T-helper 2 cell (primary cell): ENCODE data around the gene TMED8.
"Not testable (repeated sequence)": the region's sequence is repeated elsewhere in the genome, so short reads cannot be mapped to it uniquely, and the experiment has no call there.

ENCODE experiments used
- DNase-seq, 5 experiments: peaks; one replicate each; pipeline versions ENCODE4 v3.0.0 to v3.0.0-alpha.2; 2012 to 2022
- total RNA-seq, 2 donors: gene quantifications; one replicate each; lab custom pipeline; 2026; lab: John Stamatoyannopoulos, UW

Gene TMED8
- total RNA-seq: 30.4 to 32.4 reads per million in 2 donors

DNA sequence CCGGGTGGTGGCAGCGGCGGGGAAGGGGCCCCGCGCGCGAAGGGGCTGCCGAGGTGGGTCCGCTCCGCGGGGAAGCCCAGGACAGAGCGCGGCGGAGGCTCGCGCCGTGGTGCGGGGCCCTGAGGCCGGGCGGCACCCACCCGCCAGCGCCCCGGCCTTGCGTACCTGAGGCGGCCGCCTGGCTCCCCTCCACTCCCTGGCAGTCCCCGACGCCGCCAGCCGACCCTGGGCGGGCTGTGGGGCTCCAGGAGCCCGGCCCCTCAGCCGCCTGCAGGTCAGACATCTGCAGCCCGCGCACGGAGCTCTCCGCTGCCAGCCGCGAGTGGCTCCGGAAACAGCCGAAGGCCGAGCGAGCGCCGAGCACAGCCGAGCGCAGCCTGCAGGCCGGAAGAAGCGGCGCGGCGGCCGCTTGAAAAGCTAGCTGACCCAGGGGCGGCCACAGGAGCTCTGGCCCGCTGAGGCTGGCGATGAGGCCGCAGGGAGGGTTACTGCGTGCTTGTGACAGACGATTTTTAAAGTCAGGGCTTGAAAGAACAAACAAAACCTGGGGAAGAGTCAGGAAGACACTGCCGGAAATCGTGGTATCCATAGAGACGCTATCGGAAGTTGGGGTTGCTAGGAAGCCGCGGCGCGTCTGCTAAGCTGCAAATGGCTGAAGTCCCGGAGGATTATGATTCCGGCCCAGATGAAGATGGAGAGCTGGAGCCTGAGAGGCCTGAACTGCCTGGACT is at the start of gene TMED8, which contains the start of gene SAMD15:
TSS of gene TMED8 (minus strand) at position 324 of the 731 bp plus-strand sequence. CDS start at position 283, 41 bp downstream.
TSS of gene SAMD15 (plus strand) at position 609 of the 731 bp plus-strand sequence. CDS start at position 649, 40 bp downstream.
- DNase-seq: peak; percentile 67 to 85 (median 79)

DNA sequence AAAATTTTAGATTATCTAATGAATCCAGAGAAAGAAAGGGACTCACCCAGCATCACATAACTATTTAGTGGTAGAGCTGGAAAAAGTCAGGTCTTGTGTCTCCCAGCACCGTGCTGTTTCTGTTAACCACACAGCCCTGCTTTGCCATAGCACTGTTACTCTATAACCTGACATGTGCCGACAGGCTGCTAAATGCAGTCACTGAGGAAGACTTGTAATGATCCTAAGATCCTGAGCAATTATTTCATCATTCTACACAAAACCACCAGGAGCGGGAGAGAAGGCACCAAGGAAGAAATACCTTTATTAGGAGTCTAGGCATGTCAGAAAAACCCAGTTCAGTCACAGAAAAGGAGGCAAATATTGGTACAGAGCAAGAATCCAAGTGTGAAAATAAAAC is 49.5 kb upstream of the TMED8 start:
- DNase-seq: no peak

DNA sequence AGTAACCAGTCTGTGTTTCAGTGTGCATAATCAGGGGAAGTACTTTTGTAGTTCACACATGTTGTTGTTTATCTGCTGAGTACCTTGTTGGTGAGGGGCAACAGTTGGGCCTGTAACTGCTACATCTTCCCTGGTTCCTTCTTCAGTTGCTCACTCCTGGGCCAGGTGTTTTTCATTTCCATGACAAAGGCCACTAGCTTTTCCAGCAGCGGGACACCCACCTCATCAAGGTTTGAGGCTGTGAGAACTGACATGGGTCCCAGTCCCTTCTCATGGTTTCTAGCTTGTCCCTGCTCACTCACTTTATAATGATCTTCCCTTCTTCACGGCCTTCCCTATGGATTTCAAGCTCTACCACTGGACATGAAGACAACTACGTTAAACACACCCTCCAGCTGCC is 48.0 kb upstream of the TMED8 start:
- no peak for DNase-seq

- DNase-seq: no peak
Observed at GRCh38 chr14:77423423-77423822, 46.5 kb upstream of the TMED8 start, which contains the start of gene NOXRED1. TSS of gene NOXRED1 (minus strand) at chr14:77423523. CDS start at chr14:77422889, 634 bp downstream.

- DNase-seq: no peak
Observed at GRCh38 chr14:77421201-77421600, 44.3 kb upstream of the TMED8 start.

GRCh38 chr14:77416836-77417235 is 39.9 kb upstream of the TMED8 start:
- no peak for DNase-seq

DNA sequence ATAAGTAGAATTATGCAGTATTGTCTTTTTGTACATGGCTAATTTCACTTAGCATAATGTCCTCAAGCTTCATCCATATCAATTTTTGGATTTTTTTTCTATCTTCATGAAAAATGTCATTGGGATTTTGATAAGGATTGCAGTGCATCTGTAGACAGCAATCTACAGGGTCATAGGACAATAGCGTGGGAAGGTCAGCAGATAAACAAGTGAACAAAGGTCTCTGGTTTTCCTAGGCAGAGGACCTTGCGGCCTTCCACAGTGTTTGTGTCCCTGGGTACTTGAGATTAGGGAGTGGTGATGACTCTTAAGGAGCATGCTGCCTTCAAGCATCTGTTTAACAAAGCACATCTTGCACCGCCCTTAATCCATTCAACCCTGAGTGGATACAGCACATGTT is 39.2 kb upstream of the TMED8 start:
- not testable (repeated sequence) for DNase-seq

GRCh38 chr14:77415403-77416030 is 38.6 kb upstream of the TMED8 start:
- not testable (repeated sequence) for DNase-seq

DNA sequence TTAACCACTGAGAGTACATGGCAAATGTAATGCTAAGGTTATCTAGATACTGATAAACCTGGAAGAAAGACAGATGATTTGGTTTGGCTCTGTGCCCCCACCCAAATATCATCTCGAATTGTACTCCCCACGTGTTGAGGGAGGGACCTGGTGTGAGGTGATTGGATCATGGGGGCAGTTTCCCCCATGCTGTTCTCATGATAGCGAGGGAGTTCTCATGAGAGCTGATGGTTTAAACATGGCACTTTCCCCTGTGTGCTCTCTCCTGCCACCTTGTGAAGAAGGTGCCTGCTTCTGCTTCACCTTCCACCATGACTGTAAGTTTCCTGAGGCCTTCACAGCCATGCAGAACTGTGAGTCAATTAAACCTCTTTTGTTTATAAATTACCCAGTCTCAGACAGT is 32.2 kb upstream of the TMED8 start:
- peak in 1 of 5 experiments; percentile 35 for DNase-seq

GRCh38 chr14:77407158-77407557 is 30.3 kb upstream of the TMED8 start:
- DNase-seq: peak in 1 of 5 experiments; percentile 14

DNA sequence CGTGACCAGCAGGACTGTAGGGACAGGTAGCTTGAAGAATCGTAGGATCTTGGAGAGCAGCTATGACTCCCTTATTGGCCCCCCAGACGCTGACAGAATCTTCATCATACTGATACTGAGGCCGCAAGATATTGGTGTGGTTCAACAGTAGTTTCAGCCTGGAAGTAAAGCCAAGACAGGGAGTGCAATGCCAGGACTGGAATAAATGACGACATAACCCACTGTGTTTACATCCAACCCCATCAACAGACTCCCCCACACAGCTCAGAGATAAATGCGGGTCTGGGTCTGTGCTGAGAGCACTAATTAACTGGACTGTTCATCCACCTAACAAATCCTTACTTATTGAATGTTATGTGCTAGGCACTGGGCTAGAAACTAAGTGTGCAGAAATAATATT is 29.8 kb upstream of the TMED8 start:
- peak in 1 of 5 experiments; percentile 23 for DNase-seq

DNA sequence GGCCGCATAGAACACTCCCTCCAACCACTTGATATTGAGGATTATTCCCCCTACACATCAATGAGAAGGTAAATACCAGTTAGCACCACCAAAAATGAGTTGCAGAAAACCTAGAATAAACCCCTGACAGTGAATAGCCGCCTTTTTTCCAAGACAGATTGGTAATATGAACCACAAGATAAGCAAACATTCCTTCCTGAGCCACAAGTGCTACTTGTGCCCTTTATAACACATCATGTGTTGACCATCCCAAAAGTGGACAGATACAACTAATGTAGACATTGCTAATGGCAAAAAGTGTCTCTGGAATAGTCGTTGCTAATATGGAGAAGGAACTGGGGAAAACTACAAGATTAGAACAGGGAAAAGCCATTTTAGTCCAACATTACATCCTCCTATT is 29.2 kb upstream of the TMED8 start:
- DNase-seq: no peak

GRCh38 chr14:77403768-77404167 is 26.9 kb upstream of the TMED8 start:
- DNase-seq: no peak

- peak in 1 of 5 experiments; percentile 5 for DNase-seq
Observed at GRCh38 chr14:77400216-77400615, 23.3 kb upstream of the TMED8 start.

DNA sequence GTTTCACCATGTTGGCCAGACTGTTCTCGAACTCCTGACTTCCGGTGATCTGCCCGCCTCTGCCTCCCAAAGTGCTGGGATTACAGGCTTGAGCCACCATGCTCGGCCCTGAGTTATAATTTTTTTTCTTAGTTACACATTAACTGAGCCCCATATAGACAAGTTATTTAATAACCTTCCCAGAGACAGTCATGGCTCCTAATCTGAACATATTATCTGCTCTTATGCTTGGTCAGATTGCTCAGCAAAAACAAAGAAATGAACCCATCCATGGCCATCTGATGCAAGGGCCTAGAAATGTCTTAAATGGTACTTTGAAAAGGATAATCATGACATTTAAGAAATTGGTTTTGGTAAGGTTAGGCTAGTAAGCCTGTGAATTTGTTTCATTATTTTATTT is 13.3 kb upstream of the TMED8 start:
- DNase-seq: no peak

- DNase-seq: no peak
Observed at GRCh38 chr14:77378701-77379100, 1.8 kb upstream of the TMED8 start.

DNA sequence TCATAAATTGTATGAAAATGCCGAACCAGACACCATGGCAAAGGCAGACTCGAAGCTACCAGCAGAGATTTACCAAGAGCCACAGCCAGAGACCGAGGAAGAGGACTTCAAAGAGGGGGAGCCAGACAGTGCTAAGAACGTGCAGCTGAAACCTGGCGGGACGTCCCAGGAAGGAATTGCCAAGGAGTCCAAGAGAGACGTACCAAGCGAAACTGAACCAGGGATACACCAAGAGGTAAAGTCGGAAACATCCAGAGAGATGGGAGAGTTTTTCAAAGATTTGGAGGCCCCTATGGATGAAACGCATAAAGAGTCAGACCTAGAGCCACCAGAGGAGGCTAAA is 579 bp upstream of the TMED8 start:
- DNase-seq: no peak

DNA sequence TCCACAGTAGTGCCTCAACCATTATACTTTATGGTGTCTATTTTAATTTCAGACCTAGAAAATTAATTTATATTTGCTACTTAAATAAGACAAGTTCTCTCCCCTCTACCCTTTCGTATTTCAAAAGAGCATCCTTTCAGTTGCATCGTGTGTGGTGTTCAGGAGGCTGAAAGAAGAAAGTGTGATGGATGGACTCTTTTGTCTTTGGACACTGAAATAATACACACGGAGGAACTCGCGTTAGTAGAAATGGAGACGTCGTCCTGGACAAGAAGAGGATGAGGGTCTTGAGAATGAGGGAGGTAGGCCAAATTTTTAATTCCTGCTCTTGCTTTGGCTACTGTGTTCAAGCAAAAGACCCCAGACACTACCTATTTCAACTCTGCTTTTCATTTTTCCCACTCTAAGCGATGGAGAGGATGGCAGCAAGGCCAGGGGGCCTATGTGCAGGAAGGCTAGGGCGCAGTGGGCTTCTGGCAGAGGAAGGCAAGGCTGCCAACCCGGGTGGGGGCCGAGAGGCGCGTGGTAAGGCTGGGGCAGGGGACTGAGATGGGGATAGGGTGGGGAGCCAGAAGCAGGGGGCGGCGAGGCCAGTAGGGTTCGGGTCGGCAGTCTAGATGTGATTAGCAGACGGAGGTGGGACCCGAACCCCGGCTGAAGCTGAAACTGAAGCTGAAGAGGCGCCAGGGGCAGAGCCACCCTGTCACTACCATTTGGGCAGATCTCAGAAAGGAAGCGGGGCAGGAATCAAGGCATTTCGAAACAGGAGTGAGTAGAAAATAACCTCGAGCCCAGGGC is 722 bp downstream of the TMED8 start:
- DNase-seq: peak in 3 of 5 experiments; percentile 10 to 49 (median 12)

DNA sequence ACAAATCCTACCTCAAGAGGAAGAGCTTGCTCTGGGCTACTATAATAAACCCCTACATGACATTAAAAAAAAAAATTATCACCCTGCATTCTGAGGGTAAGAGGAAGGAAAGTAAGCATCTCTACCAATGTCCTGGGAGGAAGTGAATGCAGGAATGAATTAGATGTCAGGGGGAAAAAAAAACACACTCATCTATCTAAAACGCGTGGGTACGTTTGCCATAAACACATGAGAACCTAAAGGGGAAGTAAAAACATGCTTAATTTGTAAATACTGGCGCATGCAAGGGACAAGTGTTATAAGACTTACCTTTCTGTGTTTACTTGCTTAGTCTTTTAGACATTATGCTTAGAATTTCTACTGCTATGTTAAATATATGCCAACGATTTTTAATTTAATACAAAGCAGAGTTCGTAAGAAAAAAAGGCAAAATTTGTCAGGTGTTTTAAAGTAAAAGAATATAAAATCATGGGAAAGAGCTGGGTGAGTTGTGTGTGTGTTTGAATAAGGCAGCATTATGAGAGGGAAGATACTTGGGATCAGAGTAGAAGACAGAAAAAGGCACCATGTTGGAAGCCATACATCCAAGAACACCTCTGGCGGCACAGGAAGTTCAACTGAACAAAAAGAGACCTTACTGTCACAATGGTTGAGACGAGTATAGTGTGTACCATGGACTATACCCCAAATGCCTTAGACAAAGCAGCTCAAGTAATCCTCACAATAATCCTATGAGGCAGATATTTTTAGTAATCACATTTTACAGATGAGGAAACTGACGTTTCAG is 1.5 kb downstream of the TMED8 start:
- no peak for DNase-seq

- peak in 1 of 5 experiments; percentile 34 for DNase-seq
Observed at GRCh38 chr14:77372304-77372841, 4.5 kb downstream of the TMED8 start.

DNA sequence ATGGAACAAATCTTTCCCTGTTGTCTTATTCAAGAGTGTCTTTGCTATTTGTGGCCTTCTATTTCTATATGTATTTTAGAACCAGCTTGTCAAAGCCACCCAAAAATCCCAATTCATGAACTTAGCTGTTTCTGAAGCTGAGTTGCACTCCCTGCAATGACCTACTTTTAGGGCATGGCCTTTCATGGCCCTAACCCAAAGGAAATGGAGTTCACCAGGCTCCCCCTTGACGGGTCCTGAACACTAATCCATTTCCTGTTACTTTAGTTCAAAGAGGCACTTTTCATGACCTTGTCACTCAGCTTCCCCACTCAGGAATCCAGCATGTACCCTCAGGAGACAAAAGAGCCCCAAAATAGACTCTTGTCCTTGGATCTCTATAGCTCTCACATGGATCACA is 7.6 kb downstream of the TMED8 start:
- DNase-seq: no peak

DNA sequence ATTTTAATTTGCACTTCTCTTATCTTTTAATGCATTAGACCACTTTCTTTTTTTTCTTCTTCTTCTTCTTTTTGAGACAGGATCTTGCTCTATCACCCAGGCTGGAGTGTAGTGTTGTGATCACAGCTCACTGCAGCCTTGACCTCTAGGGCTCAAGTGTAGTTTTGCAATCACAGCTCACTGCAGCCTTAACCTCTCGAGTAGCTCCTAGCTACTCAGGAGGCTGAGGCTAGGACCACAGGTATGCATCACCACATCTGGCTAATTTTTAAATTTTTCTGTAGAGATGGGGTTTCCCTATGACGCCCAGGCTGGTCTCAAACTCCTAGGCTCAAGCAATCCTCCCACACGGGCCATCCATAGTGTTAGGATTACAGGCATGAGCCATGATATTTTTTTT is 12.7 kb downstream of the TMED8 start:
- DNase-seq: no peak
